NB4 (cell line): ENCODE results near the gene ADI1.

Experiments
- CTCF ChIP-seq: IDR thresholded peaks from one replicate; pipeline ENCODE4 v1.5.1; 2012; ENCODE audit warnings: low read depth, low read length
- MAX ChIP-seq: IDR thresholded peaks from 2 replicates; pipeline ENCODE4 v1.6.1; 2011; ENCODE audit warnings: low read depth, low read length
- MYC ChIP-seq: IDR thresholded peaks from 2 replicates; pipeline ENCODE4 v1.6.1; 2011; ENCODE audit warnings: low read depth, low read length
- POLR2A ChIP-seq: IDR thresholded peaks from 2 replicates; pipeline ENCODE4 v1.6.1; 2011; ENCODE audit warnings: mild to moderate bottlenecking; ENCODE audit not compliant: insufficient read length; ENCODE audit errors: extremely low read depth

GRCh38 chr2:3475771-3476170 lies 43.6 kb downstream of the ADI1 start:
- no peak for TF ChIP-seq POLR2A
- TF ChIP-seq CTCF = no peak
- TF ChIP-seq MAX = no peak
- no peak for TF ChIP-seq MYC
